Measurements from ENCODE around the gene SPOCK1. TPM values are rescaled to one million over a fixed set of nuclear protein-coding genes. Genes with fewer than 3 reads are reported as not detected.

Gene SPOCK1
- total and polyA plus RNA-seq, 2 of the 13 experiments (the other 11 are each of a cell fraction or from before 2014, with no cell fraction given) = 0.18 to 0.29 TPM

DNA sequence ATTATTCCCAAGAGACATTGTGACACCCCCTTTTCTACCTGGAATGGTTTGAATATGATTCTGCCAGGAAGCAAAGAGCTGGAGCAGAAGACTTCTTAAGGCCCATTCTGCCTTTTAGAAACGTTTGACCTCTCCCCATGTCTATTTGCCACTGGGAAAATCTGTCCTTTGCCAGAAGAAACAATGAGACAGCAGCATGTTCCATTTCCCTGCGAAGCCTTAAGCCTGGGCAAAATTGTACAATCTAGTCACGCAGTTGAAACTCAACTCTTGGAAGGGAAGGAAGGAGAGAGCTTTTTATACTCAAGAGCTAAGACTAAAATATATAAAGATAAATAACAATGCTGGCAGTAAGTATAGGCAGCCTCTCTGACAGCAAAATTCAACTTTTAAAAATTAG is 22.1 kb upstream of the SPOCK1 start:
- Histone ChIP-seq H3K4me3 (replicated peaks in 1 of 3; ENCODE audit: insufficient read depth in 1 of 3, low read depth in 2 of 3, low read length in 3 of 3) (no peak overlapping the region), H3K9ac (ENCODE audit: insufficient read depth, low read depth, low read length) (no peak overlapping the region), H3K27me3 (ENCODE audit: control insufficient read depth in 1 of 2, insufficient read depth in 2 of 2, low read length in 2 of 2) (no peaks in the 10 kb centered on the region), H2AFZ (ENCODE audit: low read length) (no peak overlapping the region), H3K36me3 (replicated peaks in 1 of 2; ENCODE audit: control insufficient read depth in 1 of 2, insufficient read depth in 2 of 2, low read length in 2 of 2) (no peaks in the 10 kb centered on the region), H3K4me1 (ENCODE audit: insufficient read depth, low read length) (no peaks in the 10 kb centered on the region), H3K4me2 (ENCODE audit: low read depth, low read length) (no peak overlapping the region), H3K9me3 (ENCODE audit: low read length) (no peaks in the 10 kb centered on the region), H3K79me2 (ENCODE audit: insufficient read depth, low read length) (no peaks in the 10 kb centered on the region), H3K27ac (ENCODE audit: extremely low read length, insufficient read depth, low read length) (no peak overlapping the region), H4K20me1 (ENCODE audit: insufficient read depth, low read length) (no peaks in the 10 kb centered on the region)
- FAIRE-seq (no peak), ATAC-seq (no peak), DNase-seq (ENCODE audit: low spot score) (no peak)
- POLR2A ChIA-PET = no interaction called here
- CTCF ChIA-PET (ENCODE audit: low intra/inter-chr PET ratio, low total read pairs) = no interaction called here
- intact Hi-C loops (cut with micrococcal nuclease; ENCODE audit: unreplicated experiment) = no loop called here
- 18% methylated on average over 3 of the region's 3 CpGs for WGBS (ENCODE audit: low lambda C conversion rate)
- no TSS peak for BruUV-seq (replicated peaks)
- TF ChIP-seq ZNF234 (CRISPR knock-in tag; conservative IDR thresholded peaks at IDR 0.05) (no peak), ETV6 (CRISPR knock-in tag; conservative IDR thresholded peaks at IDR 0.05) (no peak), GZF1 (CRISPR knock-in tag; IDR thresholded peaks at IDR 0.05) (no peak), NR2F1 (CRISPR knock-in tag; IDR thresholded peaks at IDR 0.05) (no peak), ZNF558 (CRISPR knock-in tag; IDR thresholded peaks at IDR 0.05; ENCODE audit: borderline replicate concordance) (no peak), ZNF747 (CRISPR knock-in tag; IDR thresholded peaks at IDR 0.05; ENCODE audit: borderline replicate concordance) (no peak), ZSCAN31 (CRISPR knock-in tag; IDR thresholded peaks at IDR 0.05; ENCODE audit: low read depth) (no peak), MEIS1 (CRISPR knock-in tag; IDR thresholded peaks at IDR 0.05; ENCODE audit: borderline replicate concordance) (no peak), AHR (CRISPR knock-in tag; IDR thresholded peaks at IDR 0.05) (no peak), POLR2A (IDR thresholded peaks at IDR 0.05; ENCODE audit: insufficient read depth in 1 of 2, low read depth in 2 of 2, low read length in 2 of 2) (no peak)
- TF ChIP-seq, protein P1, sequence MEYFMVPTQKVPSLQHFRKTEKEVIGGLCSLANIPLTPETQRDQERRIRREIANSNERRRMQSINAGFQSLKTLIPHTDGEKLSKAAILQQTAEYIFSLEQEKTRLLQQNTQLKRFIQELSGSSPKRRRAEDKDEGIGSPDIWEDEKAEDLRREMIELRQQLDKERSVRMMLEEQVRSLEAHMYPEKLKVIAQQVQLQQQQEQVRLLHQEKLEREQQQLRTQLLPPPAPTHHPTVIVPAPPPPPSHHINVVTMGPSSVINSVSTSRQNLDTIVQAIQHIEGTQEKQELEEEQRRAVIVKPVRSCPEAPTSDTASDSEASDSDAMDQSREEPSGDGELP (IDR thresholded peaks at IDR 0.05; ENCODE audit: borderline replicate concordance, low read depth) = no peak
- TF ChIP-seq, protein P2, sequence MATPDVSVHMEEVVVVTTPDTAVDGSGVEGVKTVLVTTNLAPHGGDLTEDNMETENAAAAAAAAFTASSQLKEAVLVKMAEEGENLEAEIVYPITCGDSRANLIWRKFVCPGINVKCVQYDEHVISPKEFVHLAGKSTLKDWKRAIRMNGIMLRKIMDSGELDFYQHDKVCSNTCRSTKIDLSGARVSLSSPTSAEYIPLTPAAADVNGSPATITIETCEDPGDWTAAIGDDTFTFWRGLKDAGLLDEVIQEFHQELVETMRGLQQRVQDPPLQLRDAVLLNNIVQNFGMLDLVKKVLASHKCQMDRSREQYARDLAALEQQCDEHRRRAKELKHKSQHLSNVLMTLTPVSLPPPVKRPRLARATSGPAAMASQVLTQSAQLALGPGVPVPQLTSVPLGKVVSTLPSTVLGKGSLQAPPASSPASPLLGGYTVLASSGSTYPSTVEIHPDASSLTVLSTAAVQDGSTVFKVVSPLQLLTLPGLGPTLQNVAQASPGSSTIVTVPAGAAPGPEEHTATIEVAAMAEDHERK (CRISPR knock-in tag; IDR thresholded peaks at IDR 0.05; ENCODE audit: low read depth) = no peak
- TF ChIP-seq, protein P3, sequence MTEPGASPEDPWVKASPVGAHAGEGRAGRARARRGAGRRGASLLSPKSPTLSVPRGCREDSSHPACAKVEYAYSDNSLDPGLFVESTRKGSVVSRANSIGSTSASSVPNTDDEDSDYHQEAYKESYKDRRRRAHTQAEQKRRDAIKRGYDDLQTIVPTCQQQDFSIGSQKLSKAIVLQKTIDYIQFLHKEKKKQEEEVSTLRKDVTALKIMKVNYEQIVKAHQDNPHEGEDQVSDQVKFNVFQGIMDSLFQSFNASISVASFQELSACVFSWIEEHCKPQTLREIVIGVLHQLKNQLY (CRISPR knock-in tag; IDR thresholded peaks at IDR 0.05) = no peak
- TF ChIP-seq, protein P4, sequence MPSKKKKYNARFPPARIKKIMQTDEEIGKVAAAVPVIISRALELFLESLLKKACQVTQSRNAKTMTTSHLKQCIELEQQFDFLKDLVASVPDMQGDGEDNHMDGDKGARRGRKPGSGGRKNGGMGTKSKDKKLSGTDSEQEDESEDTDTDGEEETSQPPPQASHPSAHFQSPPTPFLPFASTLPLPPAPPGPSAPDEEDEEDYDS (CRISPR knock-in tag; IDR thresholded peaks at IDR 0.05) = no peak
- TF ChIP-seq, protein P5, sequence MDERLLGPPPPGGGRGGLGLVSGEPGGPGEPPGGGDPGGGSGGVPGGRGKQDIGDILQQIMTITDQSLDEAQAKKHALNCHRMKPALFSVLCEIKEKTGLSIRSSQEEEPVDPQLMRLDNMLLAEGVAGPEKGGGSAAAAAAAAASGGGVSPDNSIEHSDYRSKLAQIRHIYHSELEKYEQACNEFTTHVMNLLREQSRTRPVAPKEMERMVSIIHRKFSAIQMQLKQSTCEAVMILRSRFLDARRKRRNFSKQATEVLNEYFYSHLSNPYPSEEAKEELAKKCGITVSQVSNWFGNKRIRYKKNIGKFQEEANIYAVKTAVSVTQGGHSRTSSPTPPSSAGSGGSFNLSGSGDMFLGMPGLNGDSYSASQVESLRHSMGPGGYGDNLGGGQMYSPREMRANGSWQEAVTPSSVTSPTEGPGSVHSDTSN (CRISPR knock-in tag; IDR thresholded peaks at IDR 0.05) = no peak
- in situ Hi-C loops (cut with HindIII; ENCODE audit: extremely low pct_ligation_motif_present, low pct_unique_long_range_greater_than_20kb) = no loop called here
